HepG2 (cell line): ENCODE data around the gene PRR11. TPM values are rescaled to one million over a fixed set of nuclear protein-coding genes. Genes with fewer than 3 reads are reported as not detected.

Experiments
- BCL6 ChIP-seq: IDR thresholded peaks from 2 replicates; pipeline ENCODE4 v1.6.1; 2016; ENCODE audit warnings: missing genetic modification reagents, missing compliant biosample characterization
- CHD4 ChIP-seq: fragments of 200-600 bp; sonication (generic); IDR thresholded peaks from 2 replicates; pipeline ENCODE4 v1.7.0; 2017; ENCODE audit warnings: mild to moderate bottlenecking, low read length, borderline replicate concordance
- KDM4B ChIP-seq: sonication (generic); formaldehyde crosslinking; IDR thresholded peaks from 2 replicates; pipeline ENCODE4 v1.4.0; 2020; ENCODE audit warnings: missing genetic modification reagents
- KLF12 ChIP-seq: sonication (generic); formaldehyde crosslinking; IDR thresholded peaks from 2 replicates; pipeline ENCODE4 v1.4.0; 2020; ENCODE audit warnings: missing genetic modification reagents, borderline replicate concordance
- NFIC ChIP-seq: IDR thresholded peaks from 2 replicates; pipeline ENCODE4 v1.6.1; 2012; ENCODE audit warnings: mild to moderate bottlenecking, low read length, inconsistent platforms
- NR1H2 ChIP-seq: sonication (generic); formaldehyde crosslinking; IDR thresholded peaks from 2 replicates; pipeline ENCODE4 v1.8.1; 2022; ENCODE audit warnings: low read depth, missing genetic modification reagents, borderline replicate concordance
- PAXIP1 ChIP-seq: sonication (generic); formaldehyde crosslinking; conservative IDR thresholded peaks from 2 replicates; pipeline ENCODE4 v1.4.0; 2020; ENCODE audit warnings: mild to moderate bottlenecking, missing genetic modification reagents, moderate library complexity
- REPIN1 ChIP-seq: sonication (generic); formaldehyde crosslinking; IDR thresholded peaks from 2 replicates; pipeline ENCODE4 v1.8.0; 2022; ENCODE audit warnings: missing genetic modification reagents, low read depth, mild to moderate bottlenecking, borderline replicate concordance
- SAP130 ChIP-seq: IDR thresholded peaks from 2 replicates; pipeline ENCODE4 v1.6.1; 2016; ENCODE audit warnings: low read depth
- SMAD3 ChIP-seq: sonication (generic); formaldehyde crosslinking; IDR thresholded peaks from 2 replicates; pipeline ENCODE4 v1.4.0; 2020; ENCODE audit warnings: missing genetic modification reagents
- TCF7L2 ChIP-seq: IDR thresholded peaks from 2 replicates; pipeline ENCODE4 v1.6.1; 2011; ENCODE audit warnings: mild to moderate bottlenecking, low read depth, low read length, moderate library complexity
- ZBTB38 ChIP-seq: sonication (generic); formaldehyde crosslinking; IDR thresholded peaks from 2 replicates; pipeline ENCODE4 v1.5.1; 2020; ENCODE audit warnings: mild to moderate bottlenecking, missing genetic modification reagents
- ZBTB43 ChIP-seq: sonication (generic); formaldehyde crosslinking; conservative IDR thresholded peaks from 2 replicates; pipeline ENCODE4 v1.4.0; 2020; ENCODE audit warnings: missing genetic modification reagents
- ZFP36 ChIP-seq: fragments of 150-350 bp; IDR thresholded peaks from 2 replicates; pipeline ENCODE4 v1.6.1; 2018; ENCODE audit warnings: borderline replicate concordance, low read length, low read depth; ENCODE audit not compliant: partially characterized antibody
- ZFP82 ChIP-seq: sonication (generic); formaldehyde crosslinking; IDR thresholded peaks from 2 replicates; pipeline ENCODE4 v1.5.1; 2020; ENCODE audit warnings: mild to moderate bottlenecking, missing genetic modification reagents, borderline replicate concordance
- ZFYVE20 ChIP-seq: sonication (generic); formaldehyde crosslinking; IDR thresholded peaks from 2 replicates; pipeline ENCODE4 v1.8.0; 2023; ENCODE audit warnings: low read depth, mild to moderate bottlenecking, moderate library complexity, missing genetic modification reagents, borderline replicate concordance
- ZNF143 ChIP-seq: sonication (generic); formaldehyde crosslinking; IDR thresholded peaks from 2 replicates; pipeline ENCODE4 v1.4.0; 2020; ENCODE audit warnings: missing genetic modification reagents
- ZNF281 ChIP-seq: sonication (generic); formaldehyde crosslinking; IDR thresholded peaks from 2 replicates; pipeline ENCODE4 v1.4.0; 2020; ENCODE audit warnings: missing genetic modification reagents, borderline replicate concordance
- ZNF441 ChIP-seq: sonication (generic); formaldehyde crosslinking; IDR thresholded peaks from 2 replicates; pipeline ENCODE4 v1.7.0; 2021; ENCODE audit warnings: missing genetic modification reagents, borderline replicate concordance
- ZNF558 ChIP-seq: sonication (generic); formaldehyde crosslinking; IDR thresholded peaks from 2 replicates; pipeline ENCODE4 v1.9.0; 2022; ENCODE audit warnings: mild to moderate bottlenecking, missing genetic modification reagents, borderline replicate concordance
- ZNF891 ChIP-seq: sonication (generic); formaldehyde crosslinking; IDR thresholded peaks from 2 replicates; pipeline ENCODE4 v1.5.0; 2020; ENCODE audit warnings: mild to moderate bottlenecking, missing genetic modification reagents
- polyA plus RNA-seq, 8 experiments: library from polyadenylated mRNA; depleted of rRNA in 3 of 8; stranded (reverse) in 7 of 8; unstranded in 1 of 8; fragments of >200 nt; fragmentation: Illumina TruSeq in 4 of 8; extraction: Trizol in 4 of 8; gene quantifications; 2 replicates each; pipeline versions ENCODE4 v1.2.1 to v1.2.3, GENCODE V29; 2011 to 2016; ENCODE audit warnings: low read depth in 4 of 8, missing spikeins in 1 of 8, mixed read lengths in 1 of 8; ENCODE audit not compliant: insufficient read depth in 1 of 8
- total RNA-seq, 5 experiments: library from RNA; depleted of rRNA; stranded (reverse); fragments of >200 nt; fragmentation: Illumina TruSeq; extraction: Trizol; gene quantifications; 2 replicates each; pipeline ENCODE4 v1.2.3, GENCODE V29; 2016; ENCODE audit warnings: low read depth in 1 of 5

Gene PRR11
- total and polyA plus RNA-seq, 2 of the 13 experiments (the other 11 are each of a cell fraction or from before 2014, with no cell fraction given): 35.7 to 39.2 TPM

GRCh38 chr17:59106463-59107305 lies 48.9 kb upstream of the PRR11 start, which contains the start of gene TRIM37 (continued):
- peak; percentile 72; the same call in 1 of the 2 replicates for TF ChIP-seq ZBTB38
- peak; percentile 45 for TF ChIP-seq BCL6 (CRISPR knock-in tag)
- TF ChIP-seq SMAD3 (CRISPR knock-in tag): no peak; the same call in none of the 2 replicates
- peak; percentile 94 for TF ChIP-seq REPIN1 (CRISPR knock-in tag)
- TF ChIP-seq ZFP36: no peak
- no peak for TF ChIP-seq ZFP82 (CRISPR knock-in tag)
- TF ChIP-seq ZNF143 (CRISPR knock-in tag): no peak; the same call in 1 of the 2 replicates
- no peak for TF ChIP-seq KDM4B (CRISPR knock-in tag)
- TF ChIP-seq NFIC: no peak
- TF ChIP-seq ZNF281 (CRISPR knock-in tag): no peak
- TF ChIP-seq KLF12: peak; percentile 99
- TF ChIP-seq SAP130: peak; percentile 100
- TF ChIP-seq TCF7L2: no peak
- TF ChIP-seq ZFYVE20: no peak
- no peak for TF ChIP-seq NR1H2 (CRISPR knock-in tag)
- 0 out of 2 replicates have a peak, but pooled peaks have one; percentile 44 for TF ChIP-seq ZBTB43 (CRISPR knock-in tag)
- peak; percentile 87 for TF ChIP-seq ZNF891 (CRISPR knock-in tag)
- TF ChIP-seq PAXIP1 (CRISPR knock-in tag): peak; percentile 74
- peak; percentile 78; the same call in 1 of the 2 replicates for TF ChIP-seq ZNF441 (CRISPR knock-in tag)
- no peak for TF ChIP-seq CHD4
- peak; percentile 61; the same call in 1 of the 2 replicates for TF ChIP-seq ZNF558
